OCI-LY1 (cell line): ENCODE results near the gene KATNIP.

Experiments
- H2AFZ ChIP-seq: fragments of 200-600 bp; sonication (generic), shearing (Covaris generic); 2 replicates; pipeline ENCODE4 v1.6.0; 2014; ENCODE audit warnings: antibody characterized with exemption, mild to moderate bottlenecking, low read length
- H3F3A ChIP-seq: fragments of 200-600 bp; sonication (generic), shearing (Covaris generic); 2 replicates; pipeline ENCODE4 v1.6.0; 2014; ENCODE audit warnings: mild to moderate bottlenecking, antibody characterized with exemption, low read length, moderate library complexity; ENCODE audit not compliant: insufficient read depth
- H3K27ac ChIP-seq: fragments of 200-600 bp; sonication (generic); 2 replicates; pipeline ENCODE4 v1.5.1; 2014; ENCODE audit warnings: low read length, mixed run types, mild to moderate bottlenecking, low read depth; ENCODE audit not compliant: poor library complexity, severe bottlenecking
- H3K27me3 ChIP-seq: fragments of 200-600 bp; sonication (generic); 2 replicates; pipeline ENCODE4 v1.6.0; 2014; ENCODE audit warnings: antibody characterized with exemption, mild to moderate bottlenecking, low read length, moderate library complexity; ENCODE audit not compliant: insufficient read depth
- H3K36me3 ChIP-seq: fragments of 200-600 bp; sonication (generic); 2 replicates; pipeline ENCODE4 v1.6.1; 2014; ENCODE audit warnings: mild to moderate bottlenecking, antibody characterized with exemption, low read length, moderate library complexity, mixed read lengths; ENCODE audit not compliant: insufficient read depth
- H3K4me1 ChIP-seq: fragments of 200-600 bp; sonication (generic); 2 replicates; pipeline ENCODE4 v1.5.1; 2014; ENCODE audit warnings: mild to moderate bottlenecking, low read length, moderate library complexity; ENCODE audit not compliant: insufficient read depth, severe bottlenecking
- H3K4me2 ChIP-seq: fragments of 200-600 bp; sonication (generic), shearing (Covaris generic); 2 replicates; pipeline ENCODE4 v1.6.1; 2014; ENCODE audit warnings: low read length
- H3K4me3 ChIP-seq: fragments of 200-600 bp; sonication (generic); 2 replicates; pipeline ENCODE4 v1.5.1; 2014; ENCODE audit warnings: low read length, low read depth, mild to moderate bottlenecking, mixed read lengths; ENCODE audit not compliant: poor library complexity, severe bottlenecking
- H3K79me2 ChIP-seq: fragments of 200-600 bp; shearing (Covaris generic); 2 replicates; pipeline ENCODE4 v1.6.1; 2016; ENCODE audit warnings: mixed run types, low read length, mixed read lengths; ENCODE audit not compliant: insufficient read depth
- H3K9ac ChIP-seq: fragments of 200-600 bp; sonication (generic), shearing (Covaris generic); 2 replicates; pipeline ENCODE4 v1.6.1; 2014; ENCODE audit warnings: mild to moderate bottlenecking, low read length, mixed read lengths
- H3K9me2 ChIP-seq: fragments of 200-600 bp; sonication (generic), shearing (Covaris generic); 2 replicates; pipeline ENCODE4 v1.6.1; 2014; ENCODE audit warnings: low read depth, mild to moderate bottlenecking, low read length, mixed read lengths
- H3K9me3 ChIP-seq: fragments of 200-600 bp; shearing (Covaris generic); 2 replicates; pipeline ENCODE4 v1.6.1; 2014; ENCODE audit warnings: low read length, mixed read lengths
- H4K20me1 ChIP-seq: fragments of 200-600 bp; sonication (generic), shearing (Covaris generic); 2 replicates; pipeline ENCODE4 v1.6.0; 2016; ENCODE audit warnings: mild to moderate bottlenecking, low read length; ENCODE audit not compliant: insufficient read depth
- EZH2 ChIP-seq: fragments of 200-600 bp; sonication (generic), shearing (Covaris generic); IDR thresholded peaks from 2 replicates; pipeline ENCODE4 v1.8.0; 2017; ENCODE audit warnings: borderline replicate concordance, mixed run types, mild to moderate bottlenecking, antibody characterized with exemption, low read length, moderate library complexity, mixed read lengths
- TF ChIP-seq, protein P1 (sequence below): fragments of 200-600 bp; sonication (generic), shearing (Covaris generic); IDR thresholded peaks from 2 replicates; pipeline ENCODE4 v1.5.1; 2017; ENCODE audit warnings: mild to moderate bottlenecking, antibody characterized with exemption, low read length, moderate library complexity, mixed read lengths

KATNIP gene

DNA sequence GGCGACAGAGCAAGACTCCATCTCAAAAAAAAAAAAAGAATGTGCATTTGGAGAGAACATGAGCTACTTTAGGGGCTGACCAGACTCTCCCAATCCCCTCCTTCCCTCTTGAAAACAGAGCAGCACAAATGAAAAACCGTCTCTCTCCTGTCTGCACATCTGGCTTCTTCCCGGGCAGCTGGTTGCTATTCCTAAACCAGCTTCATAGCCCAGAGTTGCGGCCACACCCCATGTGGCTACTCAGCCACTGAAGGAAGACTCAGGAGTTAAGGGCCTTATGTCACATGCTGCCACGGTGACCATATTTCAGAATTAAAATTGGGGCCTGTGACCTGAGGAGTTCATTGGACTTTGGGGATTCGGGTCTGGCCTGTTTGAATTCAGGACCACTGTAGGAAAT lies 48.3 kb downstream of the KATNIP start:
- TF ChIP-seq, protein P1, sequence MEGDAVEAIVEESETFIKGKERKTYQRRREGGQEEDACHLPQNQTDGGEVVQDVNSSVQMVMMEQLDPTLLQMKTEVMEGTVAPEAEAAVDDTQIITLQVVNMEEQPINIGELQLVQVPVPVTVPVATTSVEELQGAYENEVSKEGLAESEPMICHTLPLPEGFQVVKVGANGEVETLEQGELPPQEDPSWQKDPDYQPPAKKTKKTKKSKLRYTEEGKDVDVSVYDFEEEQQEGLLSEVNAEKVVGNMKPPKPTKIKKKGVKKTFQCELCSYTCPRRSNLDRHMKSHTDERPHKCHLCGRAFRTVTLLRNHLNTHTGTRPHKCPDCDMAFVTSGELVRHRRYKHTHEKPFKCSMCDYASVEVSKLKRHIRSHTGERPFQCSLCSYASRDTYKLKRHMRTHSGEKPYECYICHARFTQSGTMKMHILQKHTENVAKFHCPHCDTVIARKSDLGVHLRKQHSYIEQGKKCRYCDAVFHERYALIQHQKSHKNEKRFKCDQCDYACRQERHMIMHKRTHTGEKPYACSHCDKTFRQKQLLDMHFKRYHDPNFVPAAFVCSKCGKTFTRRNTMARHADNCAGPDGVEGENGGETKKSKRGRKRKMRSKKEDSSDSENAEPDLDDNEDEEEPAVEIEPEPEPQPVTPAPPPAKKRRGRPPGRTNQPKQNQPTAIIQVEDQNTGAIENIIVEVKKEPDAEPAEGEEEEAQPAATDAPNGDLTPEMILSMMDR, result no peak
- no peak for TF ChIP-seq EZH2
- H3K4me1 ChIP-seq, result no peaks in the 10 kb centered on the region
- no peak overlapping the region for H2AFZ ChIP-seq
- H4K20me1 ChIP-seq, result no peaks in the 10 kb centered on the region
- no peaks in the 10 kb centered on the region for H3K27me3 ChIP-seq
- H3K9me3 ChIP-seq, result no peaks in the 10 kb centered on the region
- H3K79me2 ChIP-seq, result no peaks in the 10 kb centered on the region
- no peaks in the 10 kb centered on the region for H3K36me3 ChIP-seq
- no peak overlapping the region for H3K4me2 ChIP-seq
- no peak overlapping the region for H3K9ac ChIP-seq
- no peaks in the 10 kb centered on the region for H3F3A ChIP-seq
- no peak overlapping the region for H3K4me3 ChIP-seq
- no peaks in the 10 kb centered on the region for H3K9me2 ChIP-seq
- no peak overlapping the region for H3K27ac ChIP-seq

DNA sequence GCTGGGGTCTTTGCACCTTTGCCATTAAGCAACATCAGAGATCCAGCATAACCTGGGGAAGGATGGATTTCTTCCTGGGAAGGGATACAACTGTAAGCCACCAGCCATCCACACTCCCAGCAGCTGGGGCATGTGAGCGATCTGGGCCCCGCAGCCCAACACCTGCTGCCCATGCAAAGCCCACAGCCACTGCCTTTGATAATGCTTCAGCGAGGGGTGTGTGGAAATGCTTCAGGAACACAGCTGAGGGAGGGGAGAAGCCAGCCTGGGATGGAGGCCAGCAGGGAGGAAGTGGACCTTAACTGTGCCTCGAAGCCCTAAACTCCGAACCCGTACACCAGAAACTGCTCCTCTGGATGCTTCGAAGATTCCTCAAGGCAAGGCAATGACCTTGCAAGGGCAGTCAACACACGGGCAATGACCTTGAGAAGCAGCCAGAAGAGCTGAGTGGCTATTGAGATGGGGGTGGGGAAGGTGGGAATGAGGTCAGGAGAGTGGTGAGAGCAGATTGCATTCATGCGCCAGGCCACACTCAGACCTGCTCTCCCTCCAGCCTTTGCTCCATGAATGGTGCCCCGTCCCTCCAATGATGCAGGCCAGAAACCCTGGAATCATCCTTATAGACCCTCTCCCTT lies 49.1 kb downstream of the KATNIP start:
- no peak overlapping the region for H3K9ac ChIP-seq
- no peaks in the 10 kb centered on the region for H3K9me3 ChIP-seq
- H4K20me1 ChIP-seq, result no peaks in the 10 kb centered on the region
- H3K9me2 ChIP-seq, result no peaks in the 10 kb centered on the region
- H2AFZ ChIP-seq, result no peak overlapping the region
- H3F3A ChIP-seq, result no peaks in the 10 kb centered on the region
- no peak overlapping the region for H3K27ac ChIP-seq
- H3K4me3 ChIP-seq, result no peak overlapping the region
- no peaks in the 10 kb centered on the region for H3K36me3 ChIP-seq
- no peak overlapping the region for H3K4me2 ChIP-seq
- no peaks in the 10 kb centered on the region for H3K79me2 ChIP-seq
- H3K4me1 ChIP-seq, result no peaks in the 10 kb centered on the region
- no peak for TF ChIP-seq EZH2
- TF ChIP-seq, protein P1, result no peak
- no peaks in the 10 kb centered on the region for H3K27me3 ChIP-seq

DNA sequence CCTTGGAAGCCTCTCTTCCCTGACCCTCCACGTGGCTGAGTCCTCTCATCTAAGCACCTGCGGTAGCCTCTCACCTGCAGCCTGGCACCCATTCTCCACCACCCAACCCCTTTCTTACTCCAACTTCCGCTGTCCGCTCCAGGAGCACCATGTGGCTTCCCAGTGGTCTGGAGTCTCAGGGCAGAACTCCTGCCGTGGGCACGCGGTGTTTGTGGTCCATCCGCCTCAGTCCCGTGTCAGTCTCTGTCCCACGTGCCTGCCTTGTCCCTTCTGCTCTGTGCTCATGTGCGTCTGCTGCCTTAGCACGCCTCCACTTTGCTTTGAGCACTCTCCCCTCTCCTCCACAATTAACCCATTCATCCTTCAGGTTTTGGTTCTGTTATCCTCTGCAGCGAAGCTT lies 49.7 kb downstream of the KATNIP start:
- H2AFZ ChIP-seq, result no peak overlapping the region
- H4K20me1 ChIP-seq, result no peaks in the 10 kb centered on the region
- H3K27ac ChIP-seq, result no peak overlapping the region
- no peaks in the 10 kb centered on the region for H3K27me3 ChIP-seq
- no peaks in the 10 kb centered on the region for H3K36me3 ChIP-seq
- H3K4me3 ChIP-seq, result no peak overlapping the region
- no peaks in the 10 kb centered on the region for H3K79me2 ChIP-seq
- H3K9ac ChIP-seq, result no peak overlapping the region
- no peaks in the 10 kb centered on the region for H3K9me2 ChIP-seq
- no peaks in the 10 kb centered on the region for H3K9me3 ChIP-seq
- H3K4me2 ChIP-seq, result no peak overlapping the region
- H3F3A ChIP-seq, result no peaks in the 10 kb centered on the region
- no peaks in the 10 kb centered on the region for H3K4me1 ChIP-seq
- TF ChIP-seq EZH2, result no peak
- TF ChIP-seq, protein P1, result no peak
